CD4-positive, alpha-beta T cell (primary cell): ENCODE results near the gene PDE7B. TPM values are rescaled to one million over a fixed set of nuclear protein-coding genes. Genes with fewer than 3 reads are reported as not detected.

Experiments
- ATAC-seq: fragments of 200-7000 bp; cut with Tn5 transposase; one replicate; pipeline ENCODE4 v1.10.0; 2022; ENCODE audit warnings: mild to moderate bottlenecking; ENCODE audit not compliant: poor library complexity
- CTCF ChIA-PET: fragments of 350-600 bp; sonication (Branson Sonifier 250); formaldehyde crosslinking; loops from one replicate; lab custom pipeline; 2021; ENCODE audit warnings: antibody characterized with exemption, inconsistent platforms; lab: Charles Lee
- POLR2A ChIA-PET: fragments of 350-600 bp; sonication (Branson Sonifier 250); formaldehyde crosslinking; loops from one replicate; lab custom pipeline; 2021; ENCODE audit warnings: antibody characterized with exemption, inconsistent platforms; lab: Charles Lee
- DNase-seq, 14 experiments: peaks; one replicate each; pipeline ENCODE4 v3.0.0-alpha.2; 2013 to 2020; ENCODE audit warnings: mixed read lengths in 2 of 14
- H3K27ac ChIP-seq, 2 donors: one replicate each; pipeline versions ENCODE4 v1.5.1 to v1.7.0; 2013; ENCODE audit warnings: low read length in 2 of 2, low read depth in 1 of 2, mild to moderate bottlenecking in 1 of 2
- H3K27me3 ChIP-seq, 2 experiments: 1 replicate in 1 of 2; 2 replicates in 1 of 2; pipeline versions ENCODE4 v1.6.1 to v1.7.0; 2013; ENCODE audit warnings: low read length in 2 of 2, control low read depth in 1 of 2, mild to moderate bottlenecking in 1 of 2, moderate library complexity in 1 of 2; ENCODE audit not compliant: insufficient read depth in 2 of 2, control insufficient read depth in 1 of 2
- H3K36me3 ChIP-seq: one replicate; pipeline ENCODE4 v1.6.1; 2013; ENCODE audit warnings: low read length, control low read depth; ENCODE audit not compliant: insufficient read depth
- H3K4me1 ChIP-seq: one replicate; pipeline ENCODE4 v1.6.1; 2013; ENCODE audit warnings: low read length, control low read depth; ENCODE audit not compliant: insufficient read depth
- H3K4me3 ChIP-seq: one replicate; pipeline ENCODE4 v1.5.1; 2013; ENCODE audit warnings: mild to moderate bottlenecking, low read length, moderate library complexity
- H3K9me3 ChIP-seq, 2 experiments: 1 replicate in 1 of 2; 2 replicates in 1 of 2; pipeline versions ENCODE4 v1.6.1 to v1.7.0; 2013; ENCODE audit warnings: low read length in 2 of 2, mild to moderate bottlenecking in 2 of 2, control low read depth in 1 of 2, moderate library complexity in 1 of 2; ENCODE audit not compliant: control insufficient read depth in 1 of 2, insufficient read depth in 1 of 2
- H3K27ac Mint-ChIP-seq: one replicate; pipeline ENCODE4 v1.8.0; 2020; ENCODE audit warnings: mixed read lengths
- H3K27me3 Mint-ChIP-seq: one replicate; pipeline ENCODE4 v1.8.0; 2021; ENCODE audit warnings: mixed read lengths
- H3K36me3 Mint-ChIP-seq: one replicate; pipeline ENCODE4 v1.8.0; 2021; ENCODE audit warnings: low read depth, mixed read lengths
- H3K4me1 Mint-ChIP-seq: one replicate; pipeline ENCODE4 v1.8.0; 2021; ENCODE audit warnings: low read depth, mixed read lengths
- H3K4me3 Mint-ChIP-seq: one replicate; pipeline ENCODE4 v1.8.0; 2020; ENCODE audit warnings: mild to moderate bottlenecking, mixed read lengths
- H3K9me3 Mint-ChIP-seq: one replicate; pipeline ENCODE4 v1.8.0; 2020; ENCODE audit warnings: mixed read lengths
- CTCF ChIP-seq: fragments of 200-600 bp; IDR thresholded peaks from one replicate; pipeline ENCODE4 v1.8.0; 2022; ENCODE audit warnings: antibody characterized with exemption, mild to moderate bottlenecking
- intact Hi-C, 2 experiments: fragments of 100-400 bp; cut with DNase I in 1 of 2; cut with micrococcal nuclease in 1 of 2; formaldehyde crosslinking; loops; one replicate each; pipeline versions ENCODE4 v1.15.1 to v1.9.0; 2023 to 2025; cut with DNase I, micrococcal nuclease
- total RNA-seq, 174 experiments: library from RNA in 2 of 174; stranded (reverse) in 2 of 174; gene quantifications; one replicate each; pipeline ENCODE4 v1.2.3 and lab custom pipeline; 2021 to 2026

Gene PDE7B
- total RNA-seq, 2 experiments from 2014 or later = 0.25 to 0.34 TPM

GRCh38 chr6:135819665-135820064, 31.8 kb upstream of the PDE7B start:
- no peaks in the 10 kb centered on the region for H3K4me1 ChIP-seq
- DNase-seq = no peak
- no peak for TF ChIP-seq CTCF
- Mint-ChIP-seq H3K4me1 (no peaks in the 10 kb centered on the region), H3K27me3 (no peaks in the 10 kb centered on the region), H3K36me3 (no peaks in the 10 kb centered on the region), H3K9me3 (no peaks in the 10 kb centered on the region), H3K4me3 (no peak overlapping the region), H3K27ac (no peak overlapping the region)
- H3K27me3 ChIP-seq = no peaks in the 10 kb centered on the region
- ChIA-PET CTCF (no interaction called here), POLR2A (no interaction called here)
- no peaks in the 10 kb centered on the region for H3K9me3 ChIP-seq
- intact Hi-C loops = no loop called here
- no peaks in the 10 kb centered on the region for H3K36me3 ChIP-seq
- H3K27ac ChIP-seq = no peak overlapping the region
- ATAC-seq = no peak
- no peak overlapping the region for H3K4me3 ChIP-seq

- no peaks in the 10 kb centered on the region for H3K4me1 Mint-ChIP-seq
- no peaks in the 10 kb centered on the region for H3K9me3 Mint-ChIP-seq
- intact Hi-C loops = no loop called here
- no peak for ATAC-seq
- Histone ChIP-seq H3K36me3 (no peaks in the 10 kb centered on the region), H3K4me1 (no peaks in the 10 kb centered on the region), H3K9me3 (no peaks in the 10 kb centered on the region), H3K27me3 (no peaks in the 10 kb centered on the region), H3K4me3 (no peak overlapping the region), H3K27ac (no peak overlapping the region)
- H3K27me3 Mint-ChIP-seq = no peaks in the 10 kb centered on the region
- no peak for TF ChIP-seq CTCF
- ChIA-PET CTCF (no interaction called here), POLR2A (no interaction called here)
- H3K36me3 Mint-ChIP-seq = no peaks in the 10 kb centered on the region
- no peak overlapping the region for H3K4me3 Mint-ChIP-seq
- H3K27ac Mint-ChIP-seq = no peak overlapping the region
- no peak for DNase-seq
Measured at GRCh38 chr6:135820340-135820739, 31.2 kb upstream of the PDE7B start.

- no peak overlapping the region for H3K27ac ChIP-seq
- ATAC-seq = no peak
Measured at GRCh38 chr6:135823851-135824250, 27.6 kb upstream of the PDE7B start.

More at GRCh38 chr6:135823851-135824250, 27.6 kb upstream of the PDE7B start:
- Mint-ChIP-seq H3K27ac (no peak overlapping the region), H3K9me3 (no peaks in the 10 kb centered on the region), H3K27me3 (no peaks in the 10 kb centered on the region), H3K36me3 (no peaks in the 10 kb centered on the region), H3K4me3 (no peak overlapping the region), H3K4me1 (no peaks in the 10 kb centered on the region)
- intact Hi-C loops = no loop called here
- DNase-seq = no peak
- no peak for TF ChIP-seq CTCF
- no peaks in the 10 kb centered on the region for H3K36me3 ChIP-seq
- no peak overlapping the region for H3K4me3 ChIP-seq
- H3K4me1 ChIP-seq = no peaks in the 10 kb centered on the region
- no peaks in the 10 kb centered on the region for H3K9me3 ChIP-seq
- ChIA-PET POLR2A (no interaction called here), CTCF (no interaction called here)
- no peaks in the 10 kb centered on the region for H3K27me3 ChIP-seq
